ENCODE measurements around the gene GPRIN2.

The GPRIN2 gene

GRCh38 chr10:46549171-46550075 is 7.0 kb downstream of the GPRIN2 start:
- DNase-seq (ENCODE audit: low read depth in 2 of 2) = no peak

DNA sequence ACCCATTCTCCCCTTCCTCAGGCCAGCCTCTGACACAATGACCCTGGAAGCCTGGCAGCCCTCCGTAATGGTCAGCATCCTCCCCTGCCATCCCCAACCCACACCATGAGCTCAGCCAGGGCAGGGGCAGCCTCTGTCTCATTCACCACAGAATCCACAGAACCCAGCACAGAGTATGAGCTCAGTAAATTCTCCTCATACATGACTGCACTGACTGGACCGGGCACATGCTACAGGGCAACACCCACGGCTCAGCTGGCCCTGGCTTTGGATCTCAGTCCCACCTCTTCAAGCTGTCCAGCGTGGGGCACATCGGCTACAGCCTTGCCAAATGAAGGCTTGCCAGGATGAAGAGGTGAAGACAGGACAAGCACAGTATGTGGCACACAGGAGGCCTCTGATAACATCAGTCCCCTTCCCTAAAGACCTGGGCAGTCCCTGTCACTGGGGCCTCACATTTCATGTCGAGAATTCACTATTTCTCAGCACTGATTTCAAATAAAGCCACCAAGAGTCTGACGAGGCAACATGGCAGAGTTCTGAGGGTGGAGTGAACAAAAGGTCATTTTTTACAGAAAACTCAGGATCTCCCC is 7.9 kb downstream of the GPRIN2 start:
- DNase-seq (ENCODE audit: low read depth in 2 of 2) = no peak

DNA sequence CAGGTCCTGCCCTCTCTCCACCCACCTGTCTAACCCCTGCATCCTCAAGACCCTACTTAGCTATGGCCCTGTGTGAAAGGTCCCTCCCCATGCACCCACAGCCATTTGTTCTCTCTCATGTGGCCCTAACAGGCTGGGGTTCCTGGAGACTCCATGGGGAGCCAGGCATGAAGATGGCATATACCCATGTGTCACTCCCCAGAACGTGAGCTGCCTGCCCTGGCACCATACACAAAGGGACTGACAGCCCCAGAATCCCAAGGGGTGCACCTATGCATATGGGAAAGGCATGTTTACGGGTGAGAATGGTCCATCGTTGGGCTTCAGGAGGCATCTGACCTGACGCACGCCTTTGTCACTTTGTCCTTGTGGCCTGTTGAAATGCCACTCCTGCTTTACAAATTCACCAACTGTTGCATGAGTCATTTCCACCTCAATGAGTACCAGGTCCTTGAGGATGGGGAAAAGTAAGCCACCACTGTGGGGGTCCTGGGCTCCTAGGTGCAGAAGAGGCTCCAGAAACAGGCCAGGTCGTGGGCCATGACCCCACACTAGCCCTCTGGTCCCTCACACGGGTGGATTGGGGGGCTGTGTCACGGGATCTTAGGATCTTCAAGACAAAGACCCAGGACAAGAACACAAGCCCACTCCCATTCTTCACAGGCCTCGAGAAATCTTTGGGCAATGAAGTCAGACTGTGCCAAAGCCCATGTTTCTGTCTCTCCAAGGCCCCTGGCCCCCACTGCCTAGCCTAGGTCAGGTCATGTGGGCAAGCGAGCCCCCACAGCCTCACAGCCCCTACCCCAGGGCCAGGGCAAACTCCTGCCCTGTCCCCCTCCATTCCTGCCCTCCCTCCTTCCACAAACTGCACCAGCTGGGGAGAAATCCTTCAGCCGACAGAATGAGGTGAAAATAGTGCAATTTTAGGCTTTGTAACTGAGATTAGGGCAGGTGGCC is 8.6 kb downstream of the GPRIN2 start:
- no peak for DNase-seq (ENCODE audit: low read depth in 2 of 2)

GRCh38 chr10:46546591-46547540 is 9.6 kb downstream of the GPRIN2 start:
- DNase-seq (ENCODE audit: low read depth in 2 of 2) = no peak

GRCh38 chr10:46545861-46546590 is 10.4 kb downstream of the GPRIN2 start:
- no peak for DNase-seq (ENCODE audit: low read depth in 2 of 2)

DNA sequence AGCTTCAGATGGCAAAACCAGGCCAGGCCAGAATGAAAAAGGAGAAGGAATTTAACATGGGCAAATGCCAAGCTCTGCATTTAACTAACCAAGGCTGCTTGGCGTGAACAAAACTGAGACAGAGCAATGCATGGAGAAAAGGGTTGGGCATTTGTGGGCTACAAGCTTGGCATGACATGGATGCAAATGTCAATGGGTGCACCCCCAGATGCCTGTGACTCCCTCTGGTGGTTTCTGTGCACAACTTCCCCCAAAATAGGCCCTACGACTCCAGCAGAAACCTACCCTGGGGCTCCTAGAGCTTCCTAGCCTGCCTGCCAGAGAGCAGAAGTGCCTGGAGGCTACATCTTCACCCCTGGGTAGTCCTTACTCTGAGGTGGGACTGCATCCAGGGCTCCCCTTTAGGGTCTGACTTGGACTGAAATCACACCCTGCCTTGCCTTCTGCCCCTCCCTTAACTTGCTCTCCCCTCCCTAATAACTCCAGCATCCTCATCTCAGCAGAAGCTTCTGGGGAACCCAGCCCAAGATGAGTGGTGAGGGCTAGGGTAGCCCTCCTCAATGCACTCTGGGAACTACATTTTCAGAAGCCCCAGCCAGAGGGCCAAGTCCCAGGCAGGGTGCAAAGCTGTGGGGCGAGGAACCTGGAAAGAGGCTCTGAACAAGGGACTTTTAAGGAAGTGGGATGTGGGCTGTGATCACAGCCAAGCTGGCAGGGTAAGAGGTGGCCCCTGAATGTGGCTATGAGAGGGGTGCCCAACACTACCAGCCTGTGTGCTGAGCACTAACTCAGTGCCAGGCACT is 11.3 kb downstream of the GPRIN2 start:
- DNase-seq (ENCODE audit: low read depth in 2 of 2) = no peak

DNA sequence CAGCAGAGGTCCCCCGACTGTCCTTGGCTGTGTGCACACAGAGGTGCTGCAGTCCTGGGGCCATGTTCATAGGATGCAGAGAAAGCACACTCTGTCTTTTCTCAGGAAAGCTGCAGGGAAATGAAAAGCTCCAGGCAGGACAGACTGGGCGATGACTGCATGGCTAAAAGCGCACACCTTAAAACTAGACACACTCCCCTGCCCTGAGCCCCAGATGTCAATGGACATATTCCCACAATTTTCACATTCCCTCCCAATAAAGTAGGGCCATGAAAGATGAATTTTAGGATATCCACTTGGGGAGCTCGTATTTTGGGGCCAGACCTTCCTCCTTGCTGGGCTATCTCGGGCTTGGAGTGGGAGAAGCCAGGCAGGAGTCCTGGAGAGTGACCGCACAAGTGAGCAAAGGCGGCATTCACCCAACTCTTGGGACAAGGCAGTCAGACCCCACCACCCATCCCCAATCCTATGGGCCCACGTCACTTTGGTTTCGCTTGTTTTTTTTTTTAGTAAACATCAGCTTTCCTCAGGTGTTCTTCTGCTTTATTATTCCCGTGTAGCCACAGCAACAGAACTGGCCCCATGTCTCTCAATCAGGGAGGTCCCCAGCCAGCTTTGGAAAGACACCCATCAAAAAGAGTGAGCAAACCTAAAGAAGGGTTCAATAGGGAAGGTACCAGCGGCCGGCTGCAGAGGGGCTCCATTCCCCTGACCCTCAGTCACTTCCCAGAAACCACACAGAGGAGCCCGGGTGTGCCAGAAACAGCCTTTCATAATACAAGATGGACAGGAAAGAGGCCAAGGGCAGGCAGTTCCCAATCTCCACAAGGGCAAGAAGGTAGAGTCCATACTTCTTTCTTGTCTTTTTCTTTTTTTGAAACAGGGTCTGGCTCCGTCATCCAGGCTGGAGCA is 12.7 kb downstream of the GPRIN2 start:
- no peak for DNase-seq (ENCODE audit: low read depth in 2 of 2)

GRCh38 chr10:46542567-46543465 is 13.6 kb downstream of the GPRIN2 start:
- DNase-seq (ENCODE audit: low read depth in 2 of 2) = no peak

GRCh38 chr10:46541735-46542566 is 14.5 kb downstream of the GPRIN2 start:
- no peak for DNase-seq (ENCODE audit: low read depth in 2 of 2)

DNA sequence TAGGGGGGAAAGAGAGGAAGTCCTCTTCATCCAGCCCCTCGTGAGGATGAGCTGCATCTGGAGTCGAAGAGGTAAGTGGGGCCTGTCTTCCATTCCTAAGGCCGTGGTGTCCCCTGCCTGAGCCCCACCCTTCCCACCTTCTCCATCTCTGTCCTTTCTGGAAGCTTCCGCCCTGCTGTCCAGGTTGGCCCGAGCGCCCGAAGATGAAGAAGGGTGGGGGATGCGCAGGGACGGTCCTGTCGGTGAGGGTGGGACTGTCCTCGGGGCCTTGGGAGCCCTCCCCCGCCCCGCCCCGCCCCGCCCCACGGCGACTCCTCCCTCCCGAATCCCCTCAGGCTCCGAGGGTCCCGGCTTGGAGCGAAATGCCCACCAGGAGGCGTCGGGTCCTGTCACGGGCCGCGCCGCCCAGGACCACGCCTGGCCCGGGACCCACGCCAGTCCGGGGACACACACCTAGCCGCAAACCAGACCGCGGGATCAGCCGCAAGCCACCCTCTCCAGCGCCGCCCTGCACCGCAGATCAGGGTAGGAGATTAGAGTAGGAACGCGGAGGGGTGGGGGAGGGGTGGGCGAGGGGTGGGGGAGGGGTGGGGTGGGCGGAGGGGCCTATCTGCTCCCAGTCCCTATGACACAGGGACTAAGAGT is 15.3 kb downstream of the GPRIN2 start:
- DNase-seq (ENCODE audit: low read depth in 2 of 2) = no peak

DNA sequence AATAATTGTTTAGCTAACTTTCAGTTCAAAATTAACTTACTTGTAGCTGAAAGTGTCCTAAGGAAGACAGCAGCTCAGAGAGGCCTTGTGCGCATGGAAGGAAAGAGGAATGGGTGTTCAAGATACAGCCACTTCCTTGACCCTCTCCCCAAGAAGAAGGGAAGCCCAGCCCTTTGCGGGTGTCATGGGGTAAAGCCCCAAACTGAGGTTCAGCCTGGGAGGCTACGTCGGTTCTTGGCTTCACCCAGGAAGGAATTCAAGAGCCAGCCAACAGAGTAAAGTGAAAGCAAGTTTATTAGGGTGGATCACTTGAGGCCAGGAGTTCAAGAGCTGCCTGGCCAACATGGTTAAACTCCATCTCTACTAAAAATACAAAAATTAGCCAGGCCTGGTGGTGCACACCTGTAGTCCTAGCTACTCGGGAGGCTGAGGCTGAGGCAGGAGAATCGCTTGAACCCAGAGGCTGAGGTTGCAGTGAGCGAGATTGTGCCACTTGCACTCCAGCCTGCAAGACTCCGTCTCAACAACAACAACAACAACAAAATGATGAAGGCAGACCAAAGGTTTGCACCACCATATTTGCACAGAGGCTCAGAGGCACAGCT is 15.9 kb downstream of the GPRIN2 start:
- DNase-seq (ENCODE audit: low read depth in 2 of 2) = no peak

- DNase-seq (ENCODE audit: low read depth in 2 of 2) = no peak
Measured at GRCh38 chr10:46539596-46540411, 16.7 kb downstream of the GPRIN2 start.

GRCh38 chr10:46538717-46539426 is 17.6 kb downstream of the GPRIN2 start:
- DNase-seq (ENCODE audit: low read depth in 2 of 2) = no peak

DNA sequence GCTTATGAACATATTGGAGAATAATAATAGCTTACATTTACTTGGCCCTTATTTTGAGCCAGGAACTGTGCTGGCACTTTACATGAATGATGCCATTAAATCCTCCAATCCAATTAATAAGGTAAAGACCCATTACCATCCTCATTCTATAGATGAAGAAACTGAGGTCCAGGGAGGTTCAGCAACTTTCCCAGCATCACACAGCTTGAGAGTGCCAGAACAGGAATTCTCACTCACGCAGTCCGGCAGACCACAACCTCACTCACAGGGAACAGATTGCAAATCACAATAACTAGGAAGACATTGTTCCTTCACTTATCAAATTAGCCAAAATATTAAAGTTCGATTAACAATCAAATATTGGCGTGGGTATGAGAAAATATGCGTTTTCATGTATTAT is 18.3 kb downstream of the GPRIN2 start:
- no peak for DNase-seq (ENCODE audit: low read depth in 2 of 2)

Data from stimulated activated CD8-positive, alpha-beta memory T cell treated with anti-CD3 and anti-CD28 coated beads, Interleukin-15, amount 100 ng/mL, for 48 hours (primary cell).